H1 (cell line): ENCODE data around the gene CHRNA4. TPM values are rescaled to one million over a fixed set of nuclear protein-coding genes. Genes with fewer than 3 reads are reported as not detected.

Experiments used
- CTCF ChIA-PET: fragments of 300-600 bp; sonication (Branson Sonifier 250); formaldehyde crosslinking; loops from one replicate; lab custom pipeline; 2021; ENCODE audit not compliant: partially characterized antibody; lab: Charles Lee
- POLR2A ChIA-PET: fragments of 300-600 bp; sonication (Branson Sonifier 250); formaldehyde crosslinking; loops from one replicate; lab custom pipeline; 2021; ENCODE audit warnings: inconsistent platforms; ENCODE audit not compliant: partially characterized antibody; lab: Charles Lee
- DNase-seq, 2 experiments: peaks; one replicate each; pipeline versions ENCODE4 v3.0.0 to v3.0.0-alpha.2; 2010 to 2022; ENCODE audit warnings: low spot score in 2 of 2, low read depth in 1 of 2, mixed read lengths in 1 of 2
- FAIRE-seq: peaks from 2 replicates; lab custom pipeline; 2011; peaks lifted over from hg19 to GRCh38; lab: Jason Lieb, UNC
- H2AFZ ChIP-seq: 2 replicates; pipeline ENCODE4 v1.8.1; 2012; ENCODE audit warnings: low read length, inconsistent platforms
- H2AK5ac ChIP-seq: 2 replicates; pipeline ENCODE4 v1.6.1; 2013; ENCODE audit warnings: low read depth, low read length
- H2BK120ac ChIP-seq: replicated peaks from 2 replicates; pipeline ENCODE3; 2013; ENCODE audit warnings: low read depth, low read length, inconsistent platforms
- H2BK12ac ChIP-seq: 2 replicates; pipeline ENCODE4 v1.6.1; 2013; ENCODE audit warnings: low read depth, low read length
- H2BK15ac ChIP-seq: 2 replicates; pipeline ENCODE4 v1.6.1; 2013; ENCODE audit warnings: low read length
- H2BK20ac ChIP-seq: 2 replicates; pipeline ENCODE4 v1.6.1; 2013; ENCODE audit warnings: low read length
- H2BK5ac ChIP-seq: 2 replicates; pipeline ENCODE4 v1.6.1; 2013; ENCODE audit warnings: low read depth, low read length
- H3K14ac ChIP-seq: 2 replicates; pipeline ENCODE4 v1.6.1; 2013; ENCODE audit warnings: inconsistent platforms; ENCODE audit not compliant: insufficient read length
- H3K18ac ChIP-seq: 2 replicates; pipeline ENCODE4 v1.6.1; 2013; ENCODE audit warnings: low read length; ENCODE audit errors: extremely low read depth
- H3K23ac ChIP-seq: 2 replicates; pipeline ENCODE4 v1.6.1; 2013; ENCODE audit warnings: inconsistent platforms; ENCODE audit not compliant: insufficient read length
- H3K23me2 ChIP-seq: 2 replicates; pipeline ENCODE4 v1.6.1; 2013; ENCODE audit warnings: low read depth, low read length
- H3K27ac ChIP-seq: 2 replicates; pipeline ENCODE4 v1.6.1; 2011; ENCODE audit warnings: low read depth, low read length, inconsistent platforms
- H3K27me3 ChIP-seq, 4 experiments: replicated peaks in 1 of 4; 1 replicate in 1 of 4; 2 replicates in 3 of 4; pipeline versions ENCODE4 v1.6.1 to v1.8.1; 2011 to 2013; ENCODE audit warnings: low read length in 3 of 4, mild to moderate bottlenecking in 3 of 4, inconsistent platforms in 2 of 4, mixed read lengths in 2 of 4, moderate library complexity in 1 of 4; ENCODE audit not compliant: control insufficient read depth in 3 of 4, insufficient read depth in 3 of 4; ENCODE audit errors: extremely low read depth in 1 of 4
- H3K36me3 ChIP-seq, 4 experiments: 2 replicates each; pipeline versions ENCODE4 v1.6.1 to v1.8.1; 2011 to 2013; ENCODE audit warnings: mild to moderate bottlenecking in 4 of 4, low read length in 3 of 4, moderate library complexity in 2 of 4, control low read depth in 1 of 4, inconsistent platforms in 1 of 4; ENCODE audit not compliant: insufficient read depth in 4 of 4, control insufficient read depth in 2 of 4
- H3K4ac ChIP-seq: replicated peaks from 2 replicates; pipeline ENCODE3; 2013; ENCODE audit warnings: low read length, low read depth, mixed read lengths, inconsistent platforms; ENCODE audit not compliant: insufficient read length
- H3K4me1 ChIP-seq, 4 experiments: replicated peaks in 1 of 4; 1 replicate in 1 of 4; 2 replicates in 3 of 4; pipeline versions ENCODE4 v1.6.1 to v1.8.1; 2011 to 2013; ENCODE audit warnings: low read length in 3 of 4, inconsistent platforms in 2 of 4, mixed read lengths in 1 of 4; ENCODE audit not compliant: insufficient read depth in 4 of 4, control insufficient read depth in 3 of 4
- H3K4me2 ChIP-seq, 2 experiments: 2 replicates each; pipeline versions ENCODE4 v1.6.1 to v1.8.1; 2011 to 2013; ENCODE audit warnings: low read depth in 2 of 2, low read length in 2 of 2, control low read depth in 1 of 2, inconsistent platforms in 1 of 2, mild to moderate bottlenecking in 1 of 2; ENCODE audit not compliant: insufficient read depth in 1 of 2
- H3K4me3 ChIP-seq, 4 experiments: fragments of 200-600, 300-600 bp in 1 of 4; sonication (generic), shearing (Covaris generic), sonication (Bioruptor Twin) in 1 of 4; 2 replicates each; pipeline versions ENCODE4 v1.5.1 to v1.8.1; 2011 to 2016; ENCODE audit warnings: low read length in 4 of 4, low read depth in 3 of 4, control low read depth in 2 of 4, inconsistent platforms in 2 of 4, mild to moderate bottlenecking in 2 of 4, mixed read lengths in 1 of 4, moderate library complexity in 1 of 4; ENCODE audit not compliant: insufficient read depth in 2 of 4; ENCODE audit errors: extremely low read depth in 1 of 4
- H3K56ac ChIP-seq: replicated peaks from 2 replicates; pipeline ENCODE3; 2013; ENCODE audit warnings: low read depth, mild to moderate bottlenecking, mixed read lengths, low read length, inconsistent platforms; ENCODE audit not compliant: insufficient read length
- H3K79me1 ChIP-seq: 2 replicates; pipeline ENCODE4 v1.6.1; 2013; ENCODE audit warnings: low read depth, low read length, control low read depth
- H3K79me2 ChIP-seq, 2 experiments: 2 replicates each; pipeline versions ENCODE4 v1.6.1 to v1.8.1; 2012 to 2013; ENCODE audit warnings: low read length in 2 of 2, mild to moderate bottlenecking in 2 of 2, inconsistent platforms in 1 of 2; ENCODE audit not compliant: insufficient read depth in 2 of 2, control insufficient read depth in 1 of 2
- H3K9ac ChIP-seq, 4 experiments: replicated peaks in 1 of 4; 1 replicate in 1 of 4; 2 replicates in 3 of 4; pipeline versions ENCODE4 v1.6.1 to v1.8.1; 2011 to 2013; ENCODE audit warnings: low read depth in 3 of 4, low read length in 3 of 4, control low read depth in 2 of 4, mild to moderate bottlenecking in 2 of 4, moderate library complexity in 2 of 4, inconsistent platforms in 1 of 4; ENCODE audit errors: extremely low read depth in 1 of 4
- H3K9me3 ChIP-seq, 2 experiments: 2 replicates each; pipeline versions ENCODE4 v1.6.1 to v1.8.1; 2012 to 2013; ENCODE audit warnings: mild to moderate bottlenecking in 2 of 2, moderate library complexity in 2 of 2, control low read depth in 1 of 2, inconsistent platforms in 1 of 2, low read depth in 1 of 2, low read length in 1 of 2, mixed read lengths in 1 of 2; ENCODE audit not compliant: insufficient read depth in 2 of 2
- H4K20me1 ChIP-seq, 2 experiments: replicated peaks in 1 of 2; 2 replicates each; pipeline versions ENCODE3 to v1.8.1; 2011 to 2013; ENCODE audit warnings: inconsistent platforms in 2 of 2, low read length in 2 of 2, mild to moderate bottlenecking in 1 of 2; ENCODE audit not compliant: insufficient read depth in 2 of 2, control insufficient read depth in 1 of 2
- H4K5ac ChIP-seq: 2 replicates; pipeline ENCODE4 v1.6.1; 2013; ENCODE audit warnings: low read length, low read depth, mixed read lengths, inconsistent platforms; ENCODE audit not compliant: insufficient read length
- H4K8ac ChIP-seq: 2 replicates; pipeline ENCODE4 v1.8.0; 2013; ENCODE audit warnings: mild to moderate bottlenecking, moderate library complexity, low read length, inconsistent platforms; ENCODE audit not compliant: insufficient read depth; ENCODE audit errors: extremely low read depth
- H4K91ac ChIP-seq: replicated peaks from 2 replicates; pipeline ENCODE3; 2013; ENCODE audit warnings: low read length, mixed read lengths, inconsistent platforms; ENCODE audit not compliant: insufficient read length
- ATF2 ChIP-seq: IDR thresholded peaks from 2 replicates; pipeline ENCODE4 v1.6.1; 2012; ENCODE audit warnings: low read length, inconsistent platforms
- GABPA ChIP-seq: IDR thresholded peaks from 2 replicates; pipeline ENCODE4 v1.6.1; 2011; ENCODE audit warnings: mild to moderate bottlenecking, low read length, moderate library complexity, borderline replicate concordance; ENCODE audit not compliant: insufficient read depth
- KDM1A ChIP-seq: fragments of 200-600, 300-600 bp; sonication (generic); IDR thresholded peaks from 2 replicates; pipeline ENCODE4 v1.7.1; 2016; ENCODE audit warnings: mild to moderate bottlenecking, low read length, borderline replicate concordance
- KDM4A ChIP-seq: IDR thresholded peaks from one replicate; pipeline ENCODE4 v1.7.1; 2012; ENCODE audit warnings: low read depth, mild to moderate bottlenecking, moderate library complexity, low read length, inconsistent platforms; ENCODE audit not compliant: severe bottlenecking
- RXRA ChIP-seq: IDR thresholded peaks from 2 replicates; pipeline ENCODE4 v1.6.1; 2011; ENCODE audit warnings: low read depth, mild to moderate bottlenecking, low read length, moderate library complexity; ENCODE audit not compliant: insufficient read depth
- TCF12 ChIP-seq: IDR thresholded peaks from 2 replicates; pipeline ENCODE4 v1.6.1; 2011; ENCODE audit warnings: low read depth, mild to moderate bottlenecking, low read length
- WGBS, 2 experiments: shearing (Covaris generic) in 1 of 2; methylation state at CpG; one replicate each; pipeline versions ENCODE4 v1.1.6 to v1.1.7; 2013 to 2015; ENCODE audit warnings: low lambda C conversion rate in 2 of 2, mixed read lengths in 2 of 2, inconsistent platforms in 1 of 2, low coverage in 1 of 2, missing lambda C conversion rate in 1 of 2; ENCODE audit not compliant: insufficient replicate concordance in 2 of 2, insufficient coverage in 1 of 2, insufficient read length in 1 of 2; ENCODE audit errors: extremely low coverage in 1 of 2, missing lambda C conversion rate in 1 of 2; 5-methylcytosine and 5-hydroxymethylcytosine counted together
- polyA plus RNA-seq, 7 experiments: library from polyadenylated mRNA; depleted of rRNA in 3 of 7; stranded (reverse) in 5 of 7; unstranded in 2 of 7; fragments of >200 nt in 5 of 7; fragments of 200-250 nt in 2 of 7; gene quantifications; 1 replicate in 5 of 7; 2 replicates in 1 of 7; 4 replicates in 1 of 7; pipeline versions ENCODE4 v1.2.1 to v1.2.3, GENCODE V29; 2011 to 2013; ENCODE audit warnings: missing spikeins in 2 of 7, mixed read lengths in 2 of 7
- total RNA-seq: library from RNA; stranded (reverse); fragmentation: NEBNext Ultra II Directional; extraction: Animal tissue kit (Norgen Biotek cat#: 25700); gene quantifications from 2 replicates; pipeline ENCODE4 v1.2.1, GENCODE V29; 2021

Gene CHRNA4
- total and polyA plus RNA-seq, 2 of the 8 experiments (the other 6 are each of a cell fraction or from before 2014, with no cell fraction given) = 4.3 to 5.7 TPM

GRCh38 chr20:63343460-63344445, 17.4 kb downstream of the CHRNA4 start:
- Histone ChIP-seq H2BK5ac (no peak overlapping the region), H2BK15ac (no peak overlapping the region), H2AFZ (no peak overlapping the region), H3K4me1 (no peaks in the 10 kb centered on the region; a peak in 2 of 7 replicates), H2BK12ac (no peak overlapping the region), H3K4me2 (no peak overlapping the region), H3K4me3 (no peak overlapping the region), H3K27me3 (no peaks in the 10 kb centered on the region; a peak in 1 of 7 replicates), H2AK5ac (no peak overlapping the region), H3K9me3 (no peaks in the 10 kb centered on the region), H3K23me2 (no peaks in the 10 kb centered on the region), H4K5ac (no peak overlapping the region), H3K23ac (no peak overlapping the region), H4K8ac (no peak overlapping the region; the same call in 1 of the 2 replicates), H3K36me3 (no peaks in the 10 kb centered on the region), H3K9ac (no peak overlapping the region), H4K91ac (no peak overlapping the region), H2BK20ac (no peak overlapping the region), H3K27ac (no peak overlapping the region), H2BK120ac (no peak overlapping the region), H3K79me1 (no peaks in the 10 kb centered on the region), H3K79me2 (no peaks in the 10 kb centered on the region), H3K56ac (no peak overlapping the region), H3K18ac (no peak overlapping the region), H3K14ac (no peak overlapping the region), H3K4ac (no peak overlapping the region), H4K20me1 (no peaks in the 10 kb centered on the region)
- FAIRE-seq (no peak), DNase-seq (no peak)
- ChIA-PET POLR2A (no interaction called here), CTCF (interaction anchor here (0.5 to 6.5 kb wide), 7 partner anchors 11 to 121 kb away, joined by 3 to 38 read pairs (median 3); no protein-coding TSS in a partner anchor)
- 92% methylated on average over 30 of the region's 37 CpGs; no CpG with 5 or more reads in 1 of the 2 experiments for whole genome bisulfite sequencing, 2 experiments
- no peak for TF ChIP-seq ATF2
- TF ChIP-seq GABPA = no peak
- no peak for TF ChIP-seq TCF12
- no peak for TF ChIP-seq RXRA
- no peak for TF ChIP-seq KDM1A
- TF ChIP-seq KDM4A = no peak
